SU-DHL-6 (cell line): ENCODE measurements around the gene BIRC3.
A peak's percentile ranks its signal among the peaks of the same experiment; 100 is the strongest.

Experiments
- H2AFZ ChIP-seq: fragments of 200-600 bp; sonication (generic); 2 replicates; pipeline ENCODE4 v1.6.1; 2014; ENCODE audit warnings: low read depth, mild to moderate bottlenecking, moderate library complexity, mixed read lengths, antibody characterized with exemption, low read length; ENCODE audit not compliant: severe bottlenecking
- H3F3A ChIP-seq: fragments of 200-600 bp; shearing (Covaris generic); 2 replicates; pipeline ENCODE4 v1.6.0; 2016; ENCODE audit warnings: antibody characterized with exemption, mild to moderate bottlenecking; ENCODE audit not compliant: insufficient read depth
- H3K27ac ChIP-seq: fragments of 200-600 bp; sonication (generic); 2 replicates; pipeline ENCODE4 v1.5.1; 2016; ENCODE audit warnings: low read depth, mild to moderate bottlenecking, low read length, moderate library complexity, mixed read lengths
- H3K27me3 ChIP-seq: fragments of 200-600 bp; sonication (generic), shearing (Covaris generic); 2 replicates; pipeline ENCODE4 v1.6.0; 2014; ENCODE audit warnings: mild to moderate bottlenecking, low read length
- H3K36me3 ChIP-seq: fragments of 200-600 bp; sonication (generic); 2 replicates; pipeline ENCODE4 v1.6.1; 2014; ENCODE audit warnings: mild to moderate bottlenecking, low read length, mixed read lengths
- H3K4me2 ChIP-seq: fragments of 300-600, 200-600 bp; shearing (Covaris generic), sonication (generic); 2 replicates; pipeline ENCODE4 v1.6.0; 2014; ENCODE audit warnings: low read length, low read depth, mild to moderate bottlenecking; ENCODE audit not compliant: poor library complexity, severe bottlenecking
- H3K4me3 ChIP-seq: fragments of 200-600 bp; sonication (generic); 2 replicates; pipeline ENCODE4 v1.5.1; 2014; ENCODE audit warnings: antibody characterized with exemption, low read length, mild to moderate bottlenecking, mixed read lengths; ENCODE audit not compliant: insufficient read depth, poor library complexity, severe bottlenecking
- H3K79me2 ChIP-seq: fragments of 200-600 bp; sonication (generic); 2 replicates; pipeline ENCODE4 v1.6.1; 2014; ENCODE audit warnings: mild to moderate bottlenecking, low read length, moderate library complexity; ENCODE audit not compliant: insufficient read depth
- H3K9ac ChIP-seq: fragments of 200-600 bp; sonication (generic); 2 replicates; pipeline ENCODE4 v1.7.0; 2014; ENCODE audit warnings: mild to moderate bottlenecking, low read length
- H3K9me2 ChIP-seq: fragments of 200-600 bp; sonication (generic); replicated peaks from 2 replicates; pipeline ENCODE4 v1.6.1; 2014; ENCODE audit warnings: low read length; ENCODE audit not compliant: insufficient read depth
- H3K9me3 ChIP-seq: fragments of 200-600 bp; sonication (generic); 2 replicates; pipeline ENCODE4 v1.6.1; 2014; ENCODE audit warnings: low read length, mixed read lengths; ENCODE audit not compliant: insufficient read depth
- H4K20me1 ChIP-seq: fragments of 200-600 bp; sonication (generic); 2 replicates; pipeline ENCODE4 v1.6.1; 2014; ENCODE audit warnings: low read depth, mild to moderate bottlenecking, antibody characterized with exemption, low read length, moderate library complexity, mixed read lengths
- EZH2phosphoT487 ChIP-seq: fragments of 200-600 bp; sonication (generic), shearing (Covaris generic); conservative IDR thresholded peaks from 2 replicates; pipeline ENCODE4 v1.6.1; 2018; ENCODE audit warnings: mild to moderate bottlenecking, antibody characterized with exemption, low read length, moderate library complexity, mixed read lengths
- TF ChIP-seq, protein P1 (sequence below): fragments of 200-600 bp; sonication (generic); IDR thresholded peaks from one replicate; pipeline ENCODE4 v1.5.1; 2017; ENCODE audit warnings: antibody characterized with exemption, mild to moderate bottlenecking, low read length, moderate library complexity; ENCODE audit not compliant: insufficient read depth, poor library complexity, severe bottlenecking

Gene BIRC3

GRCh38 chr11:102320679-102321078 lies 3.4 kb downstream of the BIRC3 start:
- H3F3A ChIP-seq: peaks cover 75% of the 10 kb centered on the region
- peak overlapping the region; percentile 76 for H3K4me3 ChIP-seq
- peak overlapping the region; percentile 93 for H3K4me2 ChIP-seq
- H4K20me1 ChIP-seq: peaks cover 12% of the 10 kb centered on the region; the same call in 1 of the 2 replicates
- TF ChIP-seq EZH2phosphoT487: no peak
- TF ChIP-seq, protein P1, sequence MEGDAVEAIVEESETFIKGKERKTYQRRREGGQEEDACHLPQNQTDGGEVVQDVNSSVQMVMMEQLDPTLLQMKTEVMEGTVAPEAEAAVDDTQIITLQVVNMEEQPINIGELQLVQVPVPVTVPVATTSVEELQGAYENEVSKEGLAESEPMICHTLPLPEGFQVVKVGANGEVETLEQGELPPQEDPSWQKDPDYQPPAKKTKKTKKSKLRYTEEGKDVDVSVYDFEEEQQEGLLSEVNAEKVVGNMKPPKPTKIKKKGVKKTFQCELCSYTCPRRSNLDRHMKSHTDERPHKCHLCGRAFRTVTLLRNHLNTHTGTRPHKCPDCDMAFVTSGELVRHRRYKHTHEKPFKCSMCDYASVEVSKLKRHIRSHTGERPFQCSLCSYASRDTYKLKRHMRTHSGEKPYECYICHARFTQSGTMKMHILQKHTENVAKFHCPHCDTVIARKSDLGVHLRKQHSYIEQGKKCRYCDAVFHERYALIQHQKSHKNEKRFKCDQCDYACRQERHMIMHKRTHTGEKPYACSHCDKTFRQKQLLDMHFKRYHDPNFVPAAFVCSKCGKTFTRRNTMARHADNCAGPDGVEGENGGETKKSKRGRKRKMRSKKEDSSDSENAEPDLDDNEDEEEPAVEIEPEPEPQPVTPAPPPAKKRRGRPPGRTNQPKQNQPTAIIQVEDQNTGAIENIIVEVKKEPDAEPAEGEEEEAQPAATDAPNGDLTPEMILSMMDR: no peak
- H3K27me3 ChIP-seq: no peaks in the 10 kb centered on the region
- no peak overlapping the region for H2AFZ ChIP-seq
- H3K36me3 ChIP-seq: peaks cover 42% of the 10 kb centered on the region
- peak overlapping the region; percentile 94 for H3K27ac ChIP-seq
- H3K9me3 ChIP-seq: no peaks in the 10 kb centered on the region
- H3K9me2 ChIP-seq: no peaks in the 10 kb centered on the region
- peak overlapping the region; percentile 85 for H3K9ac ChIP-seq
- H3K79me2 ChIP-seq: peaks cover 80% of the 10 kb centered on the region

GRCh38 chr11:102322560-102322959 lies 5.3 kb downstream of the BIRC3 start:
- peaks cover 88% of the 10 kb centered on the region for H3K79me2 ChIP-seq
- H3K4me2 ChIP-seq: peak overlapping the region; percentile 93

GRCh38 chr11:102323542-102324251 lies 6.4 kb downstream of the BIRC3 start:
- Histone ChIP-seq H3K9me3 (no peaks in the 10 kb centered on the region), H3K27ac (peak overlapping the region; percentile 94), H3K4me2 (peak overlapping the region; percentile 93), H3K4me3 (no peak overlapping the region), H3K27me3 (no peaks in the 10 kb centered on the region), H2AFZ (no peak overlapping the region), H3K9me2 (no peaks in the 10 kb centered on the region), H4K20me1 (peaks cover 18% of the 10 kb centered on the region; the same call in 1 of the 2 replicates), H3K9ac (no peak overlapping the region), H3F3A (peaks cover 76% of the 10 kb centered on the region), H3K36me3 (peaks cover 71% of the 10 kb centered on the region), H3K79me2 (peaks cover 77% of the 10 kb centered on the region)
- TF ChIP-seq, protein P1: no peak
- no peak for TF ChIP-seq EZH2phosphoT487

More at GRCh38 chr11:102322560-102322959, 5.3 kb downstream of the BIRC3 start:
- peaks cover 77% of the 10 kb centered on the region for H3F3A ChIP-seq
- no peaks in the 10 kb centered on the region for H3K9me3 ChIP-seq
- TF ChIP-seq EZH2phosphoT487: no peak
- TF ChIP-seq, protein P1: no peak
- H3K27ac ChIP-seq: peak overlapping the region; percentile 94
- H3K4me3 ChIP-seq: no peak overlapping the region
- no peaks in the 10 kb centered on the region for H3K27me3 ChIP-seq
- H3K9ac ChIP-seq: peak overlapping the region; percentile 35
- H2AFZ ChIP-seq: no peak overlapping the region
- H3K9me2 ChIP-seq: no peaks in the 10 kb centered on the region
- H4K20me1 ChIP-seq: peaks cover 14% of the 10 kb centered on the region; the same call in 1 of the 2 replicates
- H3K36me3 ChIP-seq: peaks cover 59% of the 10 kb centered on the region
